ENCODE measurements around the gene MOB3B.

MOB3B gene

DNA sequence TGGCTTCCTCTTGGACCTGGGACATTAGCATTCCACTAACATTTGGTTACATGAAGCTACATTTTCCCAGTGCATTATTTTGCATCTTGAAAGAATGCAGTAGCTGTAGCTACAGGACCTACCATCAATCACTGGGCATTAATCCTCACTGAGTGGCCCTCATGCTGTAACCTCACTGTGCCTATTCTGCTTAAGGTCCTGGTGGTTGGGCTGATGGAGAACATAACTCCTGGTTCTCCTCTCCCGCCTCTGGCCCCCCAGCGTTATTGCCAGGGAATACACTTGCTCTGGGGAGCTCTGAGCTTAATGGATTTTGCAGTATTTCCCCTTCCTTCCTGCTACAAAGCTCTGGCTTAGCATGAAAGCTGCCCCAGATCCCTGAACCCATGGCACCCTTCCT, 121.1 kb downstream of the MOB3B start:
- no peak overlapping the region; the same call in 1 of the 2 replicates for H3K27ac ChIP-seq
- CTCF ChIA-PET = no interaction called here
- POLR2A ChIA-PET (ENCODE audit: low non-redundant PET) = no interaction called here
- TF ChIP-seq, protein P1, sequence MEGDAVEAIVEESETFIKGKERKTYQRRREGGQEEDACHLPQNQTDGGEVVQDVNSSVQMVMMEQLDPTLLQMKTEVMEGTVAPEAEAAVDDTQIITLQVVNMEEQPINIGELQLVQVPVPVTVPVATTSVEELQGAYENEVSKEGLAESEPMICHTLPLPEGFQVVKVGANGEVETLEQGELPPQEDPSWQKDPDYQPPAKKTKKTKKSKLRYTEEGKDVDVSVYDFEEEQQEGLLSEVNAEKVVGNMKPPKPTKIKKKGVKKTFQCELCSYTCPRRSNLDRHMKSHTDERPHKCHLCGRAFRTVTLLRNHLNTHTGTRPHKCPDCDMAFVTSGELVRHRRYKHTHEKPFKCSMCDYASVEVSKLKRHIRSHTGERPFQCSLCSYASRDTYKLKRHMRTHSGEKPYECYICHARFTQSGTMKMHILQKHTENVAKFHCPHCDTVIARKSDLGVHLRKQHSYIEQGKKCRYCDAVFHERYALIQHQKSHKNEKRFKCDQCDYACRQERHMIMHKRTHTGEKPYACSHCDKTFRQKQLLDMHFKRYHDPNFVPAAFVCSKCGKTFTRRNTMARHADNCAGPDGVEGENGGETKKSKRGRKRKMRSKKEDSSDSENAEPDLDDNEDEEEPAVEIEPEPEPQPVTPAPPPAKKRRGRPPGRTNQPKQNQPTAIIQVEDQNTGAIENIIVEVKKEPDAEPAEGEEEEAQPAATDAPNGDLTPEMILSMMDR (conservative IDR thresholded peaks at IDR 0.05; ENCODE audit: low read depth) = no peak
- no peak for DNase-seq (ENCODE audit: low spot score)

- DNase-seq (ENCODE audit: low spot score) = peak; percentile 41
- POLR2A ChIA-PET (ENCODE audit: low non-redundant PET) = no interaction called here
Measured at GRCh38 chr9:27408001-27408400, 121.6 kb downstream of the MOB3B start.

GRCh38 chr9:27407491-27407890, 122.1 kb downstream of the MOB3B start:
- POLR2A ChIA-PET (ENCODE audit: low non-redundant PET) = no interaction called here
- CTCF ChIA-PET = no interaction called here
- TF ChIP-seq, protein P1 (conservative IDR thresholded peaks at IDR 0.05; ENCODE audit: low read depth) = no peak
- H3K27ac ChIP-seq = peak overlapping the region; percentile 51
- DNase-seq (ENCODE audit: low spot score) = no peak

More at GRCh38 chr9:27408001-27408400, 121.6 kb downstream of the MOB3B start:
- peak overlapping the region; percentile 51 for H3K27ac ChIP-seq
- CTCF ChIA-PET = no interaction called here
- TF ChIP-seq, protein P1 (conservative IDR thresholded peaks at IDR 0.05; ENCODE audit: low read depth) = no peak

DNA sequence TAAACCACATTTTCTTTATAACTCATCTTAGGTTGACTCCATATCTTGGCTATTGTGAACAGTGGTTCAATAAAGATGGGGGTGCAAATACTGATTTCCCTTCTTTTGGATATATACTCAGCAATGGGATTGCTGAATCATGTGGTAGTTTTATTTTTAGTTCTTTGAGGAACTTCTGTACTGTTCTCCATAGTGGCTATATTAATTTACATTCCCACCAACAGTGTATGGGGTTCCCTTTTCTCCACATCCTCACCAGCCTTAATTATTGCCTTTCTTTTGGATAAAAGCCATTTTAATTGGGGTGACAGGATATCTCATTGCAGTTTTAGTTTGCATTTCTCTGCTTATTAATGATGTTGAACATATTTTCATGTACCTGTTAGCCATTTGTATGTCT, 125.0 kb downstream of the MOB3B start:
- H3K27ac ChIP-seq = no peak overlapping the region
- TF ChIP-seq, protein P1 (conservative IDR thresholded peaks at IDR 0.05; ENCODE audit: low read depth) = no peak
- ChIA-PET POLR2A (ENCODE audit: low non-redundant PET) (no interaction called here), CTCF (no interaction called here)
- DNase-seq (ENCODE audit: low spot score) = no peak

DNA sequence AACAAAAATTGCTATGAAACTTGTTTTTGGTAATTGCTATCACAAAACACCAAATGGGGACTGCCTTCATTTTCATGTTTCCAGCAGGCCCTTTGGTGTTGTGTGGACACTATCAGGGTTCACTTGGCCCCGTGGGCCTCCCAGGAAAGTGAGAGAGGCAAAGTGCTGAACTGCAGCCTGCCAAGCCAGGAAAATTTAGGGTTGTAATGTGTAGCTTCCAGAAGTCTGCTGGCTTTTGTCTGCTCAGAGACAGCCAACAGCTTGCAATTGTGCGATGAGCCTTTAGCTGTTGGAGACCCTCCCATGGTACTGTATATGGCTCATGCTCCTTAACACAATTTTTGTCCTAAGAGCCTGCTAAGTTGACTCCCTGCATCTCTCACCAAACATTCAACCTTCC, 127.0 kb downstream of the MOB3B start:
- TF ChIP-seq, protein P1 (conservative IDR thresholded peaks at IDR 0.05; ENCODE audit: low read depth) = no peak
- POLR2A ChIA-PET (ENCODE audit: low non-redundant PET) = no interaction called here
- DNase-seq (ENCODE audit: low spot score) = no peak
- no peak overlapping the region for H3K27ac ChIP-seq
- CTCF ChIA-PET = interaction anchor here (1.0 kb wide), 1 partner anchor 18 kb away, joined by 3 read pairs; no protein-coding TSS in a partner anchor

DNA sequence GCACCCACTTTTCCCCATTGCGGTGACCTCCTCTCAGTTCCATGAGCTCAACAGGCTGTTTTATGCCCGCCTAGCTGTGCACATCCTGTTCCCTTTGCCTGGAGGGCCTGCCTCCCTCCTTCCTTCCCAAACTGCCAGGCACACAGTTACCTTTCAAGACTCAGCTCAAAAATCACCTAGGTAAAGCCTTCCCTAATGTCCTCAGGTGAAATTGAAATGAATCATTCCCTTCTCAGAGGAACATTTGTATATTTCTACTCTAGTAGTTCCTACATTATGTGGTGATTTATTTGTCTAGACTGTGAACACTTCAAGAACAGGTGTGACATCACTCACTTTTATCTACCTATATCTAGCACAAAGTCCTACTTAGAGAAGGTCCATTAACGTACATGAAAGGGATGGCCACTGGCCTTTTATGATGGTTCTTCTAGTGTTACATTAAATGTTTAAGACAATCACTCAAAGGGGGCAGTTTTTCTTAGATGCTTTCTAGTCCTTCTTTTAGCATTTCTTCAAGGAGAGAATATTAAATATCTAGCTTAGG, 129.2 kb downstream of the MOB3B start:
- ChIA-PET CTCF (interaction anchor here (0.7 kb wide), 1 partner anchor 179 kb away, joined by 3 read pairs; no protein-coding TSS in a partner anchor), POLR2A (ENCODE audit: low non-redundant PET) (no interaction called here)
- TF ChIP-seq, protein P1 (conservative IDR thresholded peaks at IDR 0.05; ENCODE audit: low read depth) = no peak
- H3K27ac ChIP-seq = no peak overlapping the region
- no peak for DNase-seq (ENCODE audit: low spot score)

Measured in RWPE1 (cell line).